ENCODE results near the gene RGS11. TPM values are rescaled to one million over a fixed set of nuclear protein-coding genes. Genes with fewer than 3 reads are reported as not detected.

Gene RGS11
- total RNA-seq, 1 experiment from 2014 or later, result 2.9 TPM

- Histone ChIP-seq H3K4me2 (ENCODE audit: insufficient read depth, insufficient read length, low read length) (no peak overlapping the region), H3K27ac (ENCODE audit: insufficient read length, low read depth, low read length) (no peak overlapping the region), H3K56ac (ENCODE audit: insufficient read length, low read depth, low read length) (no peak overlapping the region), H3K27me3 (ENCODE audit: insufficient read depth, low read length) (no peaks in the 10 kb centered on the region), H3T11ph (ENCODE audit: low read length) (no peak overlapping the region), H3K79me1 (ENCODE audit: insufficient read depth, low read depth, low read length, poor library complexity, severe bottlenecking) (no peaks in the 10 kb centered on the region), H3K79me2 (ENCODE audit: insufficient read depth, low read length) (no peaks in the 10 kb centered on the region; the same call in 1 of the 2 replicates), H2BK5ac (ENCODE audit: insufficient read length, low read length) (no peak overlapping the region), H3K9ac (ENCODE audit: extremely low read depth, insufficient read length, low read length) (no peak overlapping the region), H2BK120ac (ENCODE audit: low read depth, low read length, poor library complexity, severe bottlenecking) (no peak overlapping the region), H2AK5ac (ENCODE audit: insufficient read length, low read length) (no peak overlapping the region), H4K20me1 (ENCODE audit: control insufficient read depth, insufficient read depth, insufficient read length) (no peaks in the 10 kb centered on the region), H2BK20ac (ENCODE audit: low read depth, low read length, poor library complexity, severe bottlenecking) (no peak overlapping the region), H2BK15ac (ENCODE audit: low read depth, low read length) (no peak overlapping the region), H2BK12ac (ENCODE audit: insufficient read length, low read depth, low read length) (no peak overlapping the region), H4K8ac (replicated peaks; ENCODE audit: insufficient read length, low read depth, low read length) (no peak overlapping the region), H4K91ac (ENCODE audit: insufficient read length, low read depth, low read length) (no peak overlapping the region), H3K23ac (ENCODE audit: insufficient read length, low read depth, low read length) (no peak overlapping the region), H3K18ac (ENCODE audit: insufficient read length, low read depth, low read length) (no peak overlapping the region), H2AFZ (ENCODE audit: low read length) (no peak overlapping the region), H3K14ac (ENCODE audit: insufficient read depth, low read length) (no peak overlapping the region), H3K4ac (ENCODE audit: low read depth, low read length) (no peak overlapping the region), H3K9me3 (ENCODE audit: control insufficient read depth, low read depth, low read length) (no peaks in the 10 kb centered on the region), H3K4me1 (ENCODE audit: insufficient read depth, low read length) (no peaks in the 10 kb centered on the region), H4K5ac (ENCODE audit: insufficient read length, low read depth, low read length) (no peak overlapping the region), H3K23me2 (ENCODE audit: insufficient read length, low read depth, low read length, poor library complexity, severe bottlenecking) (no peaks in the 10 kb centered on the region)
- no peaks in the 10 kb centered on the region for H3K4me1 Mint-ChIP-seq
- 0 out of 3 replicates have a peak, but pooled peaks have one; percentile 14 for TF ChIP-seq CTCF (conservative IDR thresholded peaks at IDR 0.05)
- WGBS (ENCODE audit: extremely low coverage, insufficient read length, low lambda C conversion rate), result no CpG with 5 or more reads among the region's 7 CpGs
- H3K36me3 Mint-ChIP-seq (ENCODE audit: insufficient read depth in 1 of 3, low read depth in 3 of 3), result peaks cover 13 to 61% (median 54%) of the 10 kb centered on the region in 3 experiments; a peak in 6 of 7 replicates
- H3K4me3 Mint-ChIP-seq, result no peak overlapping the region; a peak in 1 of 5 replicates
- no peak for DNase-seq
- H3K27ac Mint-ChIP-seq, result peak overlapping the region in 2 of 3 experiments; percentile 66 to 67; a peak in 4 of 7 replicates
- H3K27me3 Mint-ChIP-seq (ENCODE audit: low read depth), result no peaks in the 10 kb centered on the region
- no peaks in the 10 kb centered on the region for H3K9me3 Mint-ChIP-seq
These were observed 33.7 kb upstream of the RGS11 start for GRCh38 chr16:309476-309875.
